GM12878 (cell line): ENCODE results near the gene F12.

Experiments used
- CREM ChIP-seq: IDR thresholded peaks from 2 replicates; pipeline ENCODE4 v1.6.1; 2014; ENCODE audit warnings: antibody characterized with exemption, low read depth
- CTCF ChIP-seq, 3 experiments: IDR thresholded peaks in 2 of 3; conservative IDR thresholded peaks in 1 of 3; 2 replicates each; pipeline ENCODE4 v1.5.1; 2011; ENCODE audit warnings: low read depth in 3 of 3, low read length in 3 of 3, mild to moderate bottlenecking in 3 of 3, control low read depth in 2 of 3, moderate library complexity in 2 of 3, inconsistent platforms in 1 of 3, mixed read lengths in 1 of 3; ENCODE audit not compliant: control insufficient read depth in 2 of 3, insufficient read depth in 1 of 3; ENCODE audit errors: extremely low read depth in 1 of 3
- TAF1 ChIP-seq: IDR thresholded peaks from 2 replicates; pipeline ENCODE4 v1.6.1; 2011; ENCODE audit warnings: mild to moderate bottlenecking, low read depth, low read length, borderline replicate concordance
- ZBED1 ChIP-seq: IDR thresholded peaks from 2 replicates; pipeline ENCODE4 v1.6.1; 2016; ENCODE audit warnings: borderline replicate concordance
- TF ChIP-seq, protein P1 (sequence below): fragments of 450-650 bp; IDR thresholded peaks from 2 replicates; pipeline ENCODE4 v1.6.1; 2017; ENCODE audit warnings: antibody characterized with exemption, mild to moderate bottlenecking, moderate library complexity
- TF ChIP-seq, protein P2 (sequence below): IDR thresholded peaks from 2 replicates; pipeline ENCODE4 v1.6.1; 2011; ENCODE audit warnings: low read depth, mild to moderate bottlenecking, low read length, moderate library complexity, borderline replicate concordance; ENCODE audit errors: extremely low read depth

GRCh38 chr5:177414481-177414880 is 5.1 kb upstream of the F12 start:
- TF ChIP-seq CREM, result no peak
- TF ChIP-seq, protein P1, sequence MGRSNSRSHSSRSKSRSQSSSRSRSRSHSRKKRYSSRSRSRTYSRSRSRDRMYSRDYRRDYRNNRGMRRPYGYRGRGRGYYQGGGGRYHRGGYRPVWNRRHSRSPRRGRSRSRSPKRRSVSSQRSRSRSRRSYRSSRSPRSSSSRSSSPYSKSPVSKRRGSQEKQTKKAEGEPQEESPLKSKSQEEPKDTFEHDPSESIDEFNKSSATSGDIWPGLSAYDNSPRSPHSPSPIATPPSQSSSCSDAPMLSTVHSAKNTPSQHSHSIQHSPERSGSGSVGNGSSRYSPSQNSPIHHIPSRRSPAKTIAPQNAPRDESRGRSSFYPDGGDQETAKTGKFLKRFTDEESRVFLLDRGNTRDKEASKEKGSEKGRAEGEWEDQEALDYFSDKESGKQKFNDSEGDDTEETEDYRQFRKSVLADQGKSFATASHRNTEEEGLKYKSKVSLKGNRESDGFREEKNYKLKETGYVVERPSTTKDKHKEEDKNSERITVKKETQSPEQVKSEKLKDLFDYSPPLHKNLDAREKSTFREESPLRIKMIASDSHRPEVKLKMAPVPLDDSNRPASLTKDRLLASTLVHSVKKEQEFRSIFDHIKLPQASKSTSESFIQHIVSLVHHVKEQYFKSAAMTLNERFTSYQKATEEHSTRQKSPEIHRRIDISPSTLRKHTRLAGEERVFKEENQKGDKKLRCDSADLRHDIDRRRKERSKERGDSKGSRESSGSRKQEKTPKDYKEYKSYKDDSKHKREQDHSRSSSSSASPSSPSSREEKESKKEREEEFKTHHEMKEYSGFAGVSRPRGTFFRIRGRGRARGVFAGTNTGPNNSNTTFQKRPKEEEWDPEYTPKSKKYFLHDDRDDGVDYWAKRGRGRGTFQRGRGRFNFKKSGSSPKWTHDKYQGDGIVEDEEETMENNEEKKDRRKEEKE, result no peak
- TF ChIP-seq, protein P2, sequence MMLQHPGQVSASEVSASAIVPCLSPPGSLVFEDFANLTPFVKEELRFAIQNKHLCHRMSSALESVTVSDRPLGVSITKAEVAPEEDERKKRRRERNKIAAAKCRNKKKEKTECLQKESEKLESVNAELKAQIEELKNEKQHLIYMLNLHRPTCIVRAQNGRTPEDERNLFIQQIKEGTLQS, result no peak
- no peak for TF ChIP-seq TAF1
- no peak for TF ChIP-seq ZBED1
- TF ChIP-seq CTCF (IDR thresholded peaks at IDR 0.05 in 2 of 3, conservative IDR thresholded peaks at IDR 0.05 in 1 of 3; ENCODE audit: control insufficient read depth in 2 of 3, extremely low read depth in 1 of 3, insufficient read depth in 1 of 3, low read depth in 3 of 3, low read length in 3 of 3), result no peak
